ENCODE data around the gene IL17F.

DNA sequence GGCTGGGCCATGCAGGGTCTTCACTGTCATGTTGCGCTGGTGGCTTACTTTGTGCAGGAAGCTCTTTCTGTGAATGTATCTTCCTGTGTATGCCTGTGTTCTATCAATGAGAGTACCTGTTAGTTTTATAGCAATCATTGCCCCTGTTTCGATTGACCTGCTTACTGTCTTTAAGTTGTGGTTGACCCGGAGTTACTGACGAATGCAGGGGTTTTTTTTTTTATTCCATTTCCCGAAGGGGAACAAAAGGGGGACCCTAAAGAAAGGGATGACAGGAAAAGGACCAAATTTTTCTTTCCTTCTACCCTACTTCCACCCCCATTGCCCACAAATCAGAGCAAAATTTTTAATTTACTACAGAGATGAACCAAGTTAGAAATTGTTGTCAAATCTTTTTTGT lies at the start of gene IL17F:
- TF ChIP-seq CTCF (IDR thresholded peaks at IDR 0.05) (no peak), POLR2A (IDR thresholded peaks at IDR 0.05) (no peak), EP300 (IDR thresholded peaks at IDR 0.05) (no peak)

All from ovary (tissue), 3 donors.